HL-60 (cell line): ENCODE data around the gene DTX4.

Source experiments
- DNase-seq, 2 experiments: peaks; one replicate each; pipeline ENCODE4 v3.0.0-alpha.2; 2010 to 2020; ENCODE audit warnings: low read depth in 1 of 2, low spot score in 1 of 2
- H3K27ac ChIP-seq: fragments of 250-450 bp; sonication (Bioruptor Pico); replicated peaks from 2 replicates; pipeline ENCODE4 v1.5.1; 2020; ENCODE audit warnings: mild to moderate bottlenecking, moderate library complexity
- H3K27me3 ChIP-seq: fragments of 250-450 bp; sonication (Bioruptor Pico); 2 replicates; pipeline ENCODE4 v1.5.1; 2021; ENCODE audit warnings: mild to moderate bottlenecking, moderate library complexity; ENCODE audit not compliant: insufficient read depth, poor library complexity, severe bottlenecking
- H3K4me3 ChIP-seq: replicated peaks from 2 replicates; pipeline ENCODE4 v1.5.1; 2011; ENCODE audit warnings: mild to moderate bottlenecking, control low read depth, low read length; ENCODE audit not compliant: insufficient read depth
- GABPA ChIP-seq: IDR thresholded peaks from 2 replicates; pipeline ENCODE4 v1.6.1; 2012; ENCODE audit warnings: low read depth
- POLR2AphosphoS5 ChIP-seq: IDR thresholded peaks from 2 replicates; pipeline ENCODE4 v1.6.1; 2012; ENCODE audit warnings: low read depth
- SPI1 ChIP-seq: IDR thresholded peaks from 2 replicates; pipeline ENCODE4 v1.6.1; 2012; ENCODE audit warnings: low read depth, mild to moderate bottlenecking, borderline replicate concordance
- TF ChIP-seq, protein P1 (sequence below): IDR thresholded peaks from 2 replicates; pipeline ENCODE4 v1.6.1; 2012; ENCODE audit warnings: low read depth; ENCODE audit not compliant: insufficient replicate concordance
- TF ChIP-seq, protein P2 (sequence below): IDR thresholded peaks from one replicate; pipeline ENCODE4 v1.5.1; 2011; ENCODE audit warnings: low read length, control low read depth, inconsistent platforms; ENCODE audit not compliant: insufficient read depth

DTX4 gene

DNA sequence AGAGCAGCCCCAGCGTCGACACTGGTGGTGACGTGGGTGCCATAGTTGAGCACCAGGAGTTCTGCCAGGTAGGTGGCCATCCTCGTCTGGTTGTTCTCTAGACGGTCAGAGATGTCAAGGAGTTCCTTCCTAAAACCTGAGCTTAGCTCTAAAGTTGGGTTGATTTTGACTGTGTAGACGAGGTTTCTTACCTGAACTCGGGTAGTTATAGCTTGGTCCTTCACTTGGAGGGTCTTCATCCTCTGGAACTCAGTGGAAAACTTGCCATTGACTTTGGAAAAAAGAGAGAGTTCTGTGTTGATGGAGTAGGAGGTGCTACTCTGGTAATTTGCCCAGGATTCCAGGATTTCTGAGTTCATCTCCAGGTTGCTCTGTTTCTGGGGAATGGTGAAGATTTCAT, 40.3 kb downstream of the DTX4 start:
- no peak for DNase-seq
- Histone ChIP-seq H3K27me3 (no peaks in the 10 kb centered on the region), H3K27ac (peak overlapping the region; percentile 57; the same call in 1 of the 2 replicates), H3K4me3 (no peak overlapping the region)
- TF ChIP-seq, protein P1, sequence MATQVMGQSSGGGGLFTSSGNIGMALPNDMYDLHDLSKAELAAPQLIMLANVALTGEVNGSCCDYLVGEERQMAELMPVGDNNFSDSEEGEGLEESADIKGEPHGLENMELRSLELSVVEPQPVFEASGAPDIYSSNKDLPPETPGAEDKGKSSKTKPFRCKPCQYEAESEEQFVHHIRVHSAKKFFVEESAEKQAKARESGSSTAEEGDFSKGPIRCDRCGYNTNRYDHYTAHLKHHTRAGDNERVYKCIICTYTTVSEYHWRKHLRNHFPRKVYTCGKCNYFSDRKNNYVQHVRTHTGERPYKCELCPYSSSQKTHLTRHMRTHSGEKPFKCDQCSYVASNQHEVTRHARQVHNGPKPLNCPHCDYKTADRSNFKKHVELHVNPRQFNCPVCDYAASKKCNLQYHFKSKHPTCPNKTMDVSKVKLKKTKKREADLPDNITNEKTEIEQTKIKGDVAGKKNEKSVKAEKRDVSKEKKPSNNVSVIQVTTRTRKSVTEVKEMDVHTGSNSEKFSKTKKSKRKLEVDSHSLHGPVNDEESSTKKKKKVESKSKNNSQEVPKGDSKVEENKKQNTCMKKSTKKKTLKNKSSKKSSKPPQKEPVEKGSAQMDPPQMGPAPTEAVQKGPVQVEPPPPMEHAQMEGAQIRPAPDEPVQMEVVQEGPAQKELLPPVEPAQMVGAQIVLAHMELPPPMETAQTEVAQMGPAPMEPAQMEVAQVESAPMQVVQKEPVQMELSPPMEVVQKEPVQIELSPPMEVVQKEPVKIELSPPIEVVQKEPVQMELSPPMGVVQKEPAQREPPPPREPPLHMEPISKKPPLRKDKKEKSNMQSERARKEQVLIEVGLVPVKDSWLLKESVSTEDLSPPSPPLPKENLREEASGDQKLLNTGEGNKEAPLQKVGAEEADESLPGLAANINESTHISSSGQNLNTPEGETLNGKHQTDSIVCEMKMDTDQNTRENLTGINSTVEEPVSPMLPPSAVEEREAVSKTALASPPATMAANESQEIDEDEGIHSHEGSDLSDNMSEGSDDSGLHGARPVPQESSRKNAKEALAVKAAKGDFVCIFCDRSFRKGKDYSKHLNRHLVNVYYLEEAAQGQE = no peak
- TF ChIP-seq GABPA = no peak
- no peak for TF ChIP-seq POLR2AphosphoS5
- TF ChIP-seq, protein P2, sequence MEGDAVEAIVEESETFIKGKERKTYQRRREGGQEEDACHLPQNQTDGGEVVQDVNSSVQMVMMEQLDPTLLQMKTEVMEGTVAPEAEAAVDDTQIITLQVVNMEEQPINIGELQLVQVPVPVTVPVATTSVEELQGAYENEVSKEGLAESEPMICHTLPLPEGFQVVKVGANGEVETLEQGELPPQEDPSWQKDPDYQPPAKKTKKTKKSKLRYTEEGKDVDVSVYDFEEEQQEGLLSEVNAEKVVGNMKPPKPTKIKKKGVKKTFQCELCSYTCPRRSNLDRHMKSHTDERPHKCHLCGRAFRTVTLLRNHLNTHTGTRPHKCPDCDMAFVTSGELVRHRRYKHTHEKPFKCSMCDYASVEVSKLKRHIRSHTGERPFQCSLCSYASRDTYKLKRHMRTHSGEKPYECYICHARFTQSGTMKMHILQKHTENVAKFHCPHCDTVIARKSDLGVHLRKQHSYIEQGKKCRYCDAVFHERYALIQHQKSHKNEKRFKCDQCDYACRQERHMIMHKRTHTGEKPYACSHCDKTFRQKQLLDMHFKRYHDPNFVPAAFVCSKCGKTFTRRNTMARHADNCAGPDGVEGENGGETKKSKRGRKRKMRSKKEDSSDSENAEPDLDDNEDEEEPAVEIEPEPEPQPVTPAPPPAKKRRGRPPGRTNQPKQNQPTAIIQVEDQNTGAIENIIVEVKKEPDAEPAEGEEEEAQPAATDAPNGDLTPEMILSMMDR = no peak

DNA sequence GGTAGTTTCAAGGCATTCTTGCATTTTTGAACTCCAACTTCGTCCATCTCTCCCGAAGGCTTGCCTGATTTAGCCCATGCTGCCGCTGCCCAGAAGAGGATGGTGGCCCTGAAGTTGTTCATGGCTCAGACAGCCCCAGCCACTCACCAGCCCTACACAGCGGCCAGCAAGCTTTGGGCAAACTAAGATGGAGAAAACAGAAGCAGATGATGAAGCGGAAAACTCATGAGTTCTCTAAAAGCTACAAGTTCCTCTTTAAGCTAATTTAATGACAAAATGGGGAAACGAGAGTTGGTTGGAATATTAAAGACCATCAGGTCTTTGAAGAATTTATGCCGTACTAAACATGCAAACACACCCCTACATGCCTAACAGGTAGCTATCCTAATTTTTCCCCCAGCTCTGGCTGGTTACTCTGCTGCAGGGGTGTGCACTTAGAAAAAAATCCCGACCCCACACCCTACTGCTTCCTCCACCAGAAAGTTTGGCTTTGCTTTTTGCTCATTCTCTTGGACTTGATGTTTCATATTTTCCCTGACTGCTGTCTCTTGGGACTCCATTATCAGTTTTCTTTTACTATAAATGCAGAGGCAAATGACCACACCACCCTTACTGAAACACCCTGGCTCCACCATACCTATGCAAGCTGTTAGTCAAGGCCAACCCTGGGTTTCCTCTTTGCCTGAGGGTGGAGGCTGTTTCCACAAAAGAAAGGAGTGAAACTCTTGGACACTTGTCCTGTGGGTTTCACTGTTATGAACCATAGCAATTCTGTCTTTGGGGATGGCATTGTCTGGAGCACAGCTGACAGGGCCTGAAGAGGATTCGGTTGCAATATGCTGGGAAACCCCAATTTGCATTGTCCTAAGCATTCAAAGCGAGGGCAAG, 41.1 kb downstream of the DTX4 start, which contains the start of gene MPEG1:
MPEG1 (minus strand) TSS at position 184 of the 888 bp plus-strand sequence; CDS start at position 122, 62 bp downstream.
- H3K27ac ChIP-seq = peak within 1 kb of the TSS; percentile 57
- TF ChIP-seq, protein P2 = no peak
- peak; percentile 81 for TF ChIP-seq SPI1
- peak in 1 of 2 experiments; percentile 62 for DNase-seq
- no peak within 1 kb of the TSS for H3K4me3 ChIP-seq
- no peaks in the 10 kb centered on the region for H3K27me3 ChIP-seq

DNA sequence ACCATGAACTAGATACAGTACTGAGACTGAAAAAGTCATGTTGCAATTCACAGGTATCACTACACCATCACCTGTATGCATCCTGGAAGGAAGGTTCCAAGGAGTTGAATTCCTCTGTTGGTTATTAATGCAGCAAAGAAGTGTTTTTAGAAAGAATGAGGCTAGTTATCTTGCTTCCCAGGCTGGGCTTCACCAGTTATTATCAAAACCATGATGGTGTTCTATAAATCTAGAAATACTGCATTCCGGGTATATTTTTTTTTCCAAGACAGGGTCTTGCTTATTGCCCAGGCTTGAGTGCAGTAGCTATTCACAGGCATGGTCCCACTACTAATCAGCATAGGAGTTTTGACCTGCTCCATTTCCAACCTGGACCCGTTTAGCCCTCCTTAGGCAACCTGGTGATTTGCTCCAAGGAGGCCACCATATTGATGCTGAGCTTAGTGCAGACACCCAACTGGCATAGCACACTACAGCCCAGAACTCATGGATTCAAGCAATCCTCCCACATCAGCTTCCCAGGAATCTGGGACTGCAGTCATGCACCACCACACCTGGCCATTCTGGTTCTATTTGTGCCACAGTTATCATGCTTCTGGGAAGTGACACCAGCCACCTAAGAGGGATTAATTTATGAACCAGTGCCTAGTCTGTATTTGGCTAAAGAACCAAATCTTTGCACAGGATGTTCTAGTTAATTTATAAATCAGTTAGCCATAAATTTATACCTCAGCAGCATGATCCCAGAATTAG, 42.4 kb downstream of the DTX4 start:
- Histone ChIP-seq H3K27ac (no peak overlapping the region; the same call in 1 of the 2 replicates), H3K27me3 (no peaks in the 10 kb centered on the region), H3K4me3 (no peak overlapping the region)
- TF ChIP-seq, protein P2 = no peak
- TF ChIP-seq POLR2AphosphoS5 (no peak), SPI1 (no peak), GABPA (no peak)
- TF ChIP-seq, protein P1 = no peak
- DNase-seq = no peak
